ENCODE results near the gene SULT1B1. TPM values are rescaled to one million over a fixed set of nuclear protein-coding genes. Genes with fewer than 3 reads are reported as not detected.

SULT1B1 gene
- total RNA-seq, 4 donors from 2014 or later: 0.39 to 3.3 (median 1.1) TPM

DNA sequence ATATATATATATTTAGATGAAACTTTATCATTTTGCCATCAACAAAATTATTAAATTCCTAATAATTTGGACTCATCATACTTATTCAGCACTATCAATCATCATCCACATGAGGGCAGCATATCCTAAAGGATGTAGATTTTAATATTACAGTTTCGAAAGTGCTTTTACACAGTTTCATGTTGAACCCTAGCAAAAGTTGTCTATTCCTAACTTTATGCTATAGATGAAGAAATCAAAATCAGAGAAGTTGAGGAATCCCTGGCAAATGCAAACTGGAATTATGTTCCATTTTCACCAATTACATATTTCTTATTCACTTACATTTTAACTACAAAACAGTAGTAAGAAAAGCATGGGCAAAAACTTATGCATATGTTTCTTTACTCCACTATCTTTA lies 70.8 kb downstream of the SULT1B1 start:
- Histone ChIP-seq H3K36me3 (no peaks in the 10 kb centered on the region), H3K9me3 (no peaks in the 10 kb centered on the region), H3K4me1 (peaks cover 0 to 6% (median 0%) of the 10 kb centered on the region in 4 donors), H3K27me3 (no peaks in the 10 kb centered on the region), H3K4me3 (no peak overlapping the region), H3K27ac (peak overlapping the region in 1 of 4 donors; percentile 1)
- WGBS, 2 donors: 2 to 4% methylated on average over 1 of the region's 1 CpG
- DNase-seq (ENCODE audit: low spot score in 2 of 2): peak in 1 of 2 donors; percentile 32
- TF ChIP-seq CTCF (IDR thresholded peaks at IDR 0.05) (peak; percentile 44 to 69 (median 53)), EP300 (IDR thresholded peaks at IDR 0.05) (no peak)

GRCh38 chr4:69684804-69685203 lies 75.6 kb downstream of the SULT1B1 start:
- Histone ChIP-seq H3K27ac (no peak overlapping the region), H3K4me1 (peaks cover 0 to under 1% (median 0%) of the 10 kb centered on the region in 4 donors), H3K27me3 (no peaks in the 10 kb centered on the region), H3K9me3 (no peaks in the 10 kb centered on the region), H3K4me3 (no peak overlapping the region), H3K36me3 (no peaks in the 10 kb centered on the region)
- no peak for TF ChIP-seq EP300 (IDR thresholded peaks at IDR 0.05)
- TF ChIP-seq CTCF (IDR thresholded peaks at IDR 0.05): no peak
- no peak for TF ChIP-seq POLR2A (IDR thresholded peaks at IDR 0.05)
- WGBS, 2 donors: 55 to 79% methylated on average over 4 of the region's 4 CpGs
- DNase-seq (ENCODE audit: low spot score in 2 of 2): no peak

Other genes starting within 250 kb of the SULT1B1 start
- not detected for gene UGT2A2, start 121.0 kb downstream of the SULT1B1 start, total RNA-seq
- gene UGT2A1, start 107.4 kb downstream of the SULT1B1 start, total RNA-seq: not detected
- gene SULT1E1, start 99.5 kb upstream of the SULT1B1 start, total RNA-seq: not detected
- gene CSN1S1, start 170.4 kb upstream of the SULT1B1 start, total RNA-seq: 1 to 10 TPM in 1 of 4 donors, not detected in 3; 3.9 TPM
- gene CSN2, start 205.1 kb upstream of the SULT1B1 start, total RNA-seq: not detected
- gene STATH, start 235.3 kb upstream of the SULT1B1 start, total RNA-seq: not detected

All from tibial nerve (tissue), 4 donors.